KG1 (cell line): Measurements from ENCODE around the gene ZSCAN21.

ENCODE experiments used
- DNase-seq: peaks from one replicate; lab custom pipeline; 2025; lab: John Stamatoyannopoulos, UW

The ZSCAN21 gene

DNA sequence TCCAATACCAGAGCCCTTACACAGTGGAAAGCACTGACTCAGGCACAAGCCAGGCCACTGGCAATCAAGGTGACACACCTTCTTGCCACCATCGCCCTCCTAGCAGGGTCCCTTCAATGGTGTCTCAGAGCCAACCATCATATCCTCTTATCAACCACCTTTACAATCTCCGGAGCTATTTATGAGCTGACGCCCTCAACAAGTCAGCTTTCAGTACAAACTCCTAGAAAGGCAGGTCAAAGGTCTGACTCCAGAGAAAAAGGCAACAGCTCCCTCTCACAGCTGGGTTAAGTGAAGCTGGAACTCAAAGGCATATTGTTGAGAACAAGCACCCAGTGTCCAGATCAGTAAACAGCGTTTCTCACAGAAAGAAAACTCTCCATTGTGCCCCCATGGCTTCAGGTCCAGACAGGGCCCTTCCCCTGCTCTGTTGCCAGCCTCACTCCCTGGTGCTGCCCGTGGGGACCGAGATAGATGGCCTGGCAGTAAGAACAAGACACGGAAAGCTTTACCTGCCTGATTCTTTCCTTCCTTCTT lies 29.5 kb downstream of the ZSCAN21 start:
- no peak for DNase-seq

GRCh38 chr7:100080907-100081534 lies 31.4 kb downstream of the ZSCAN21 start:
- DNase-seq: no peak

GRCh38 chr7:100081535-100082102 lies 32.0 kb downstream of the ZSCAN21 start, which contains the start of gene ZNF3:
Gene ZNF3, minus strand, starts transcription at chr7:100081723. Its CDS starts 4,366 bp downstream, at chr7:100077357.
- peak; percentile 55 for DNase-seq

GRCh38 chr7:100082978-100083377 lies 33.4 kb downstream of the ZSCAN21 start:
- no peak for DNase-seq

DNA sequence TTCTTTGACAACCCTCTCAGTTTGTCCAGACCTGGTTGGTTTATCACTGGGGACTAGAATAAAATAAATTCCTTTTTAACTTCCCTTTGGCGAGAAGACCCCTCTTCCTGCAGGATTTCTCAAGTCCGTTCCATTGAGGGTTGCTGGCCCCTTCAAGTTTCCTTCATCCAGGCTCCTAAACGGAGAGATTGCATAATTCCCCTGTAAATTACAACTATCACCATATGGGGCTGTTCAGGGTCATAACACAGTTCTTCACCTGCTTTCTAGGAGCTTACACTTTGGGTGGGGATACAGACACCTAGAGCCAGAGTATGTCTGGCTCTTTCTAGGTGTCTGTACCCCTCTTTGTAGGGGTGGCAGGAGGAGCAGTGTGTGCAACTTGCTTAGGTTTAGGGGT lies 35.9 kb downstream of the ZSCAN21 start:
- DNase-seq: no peak

DNA sequence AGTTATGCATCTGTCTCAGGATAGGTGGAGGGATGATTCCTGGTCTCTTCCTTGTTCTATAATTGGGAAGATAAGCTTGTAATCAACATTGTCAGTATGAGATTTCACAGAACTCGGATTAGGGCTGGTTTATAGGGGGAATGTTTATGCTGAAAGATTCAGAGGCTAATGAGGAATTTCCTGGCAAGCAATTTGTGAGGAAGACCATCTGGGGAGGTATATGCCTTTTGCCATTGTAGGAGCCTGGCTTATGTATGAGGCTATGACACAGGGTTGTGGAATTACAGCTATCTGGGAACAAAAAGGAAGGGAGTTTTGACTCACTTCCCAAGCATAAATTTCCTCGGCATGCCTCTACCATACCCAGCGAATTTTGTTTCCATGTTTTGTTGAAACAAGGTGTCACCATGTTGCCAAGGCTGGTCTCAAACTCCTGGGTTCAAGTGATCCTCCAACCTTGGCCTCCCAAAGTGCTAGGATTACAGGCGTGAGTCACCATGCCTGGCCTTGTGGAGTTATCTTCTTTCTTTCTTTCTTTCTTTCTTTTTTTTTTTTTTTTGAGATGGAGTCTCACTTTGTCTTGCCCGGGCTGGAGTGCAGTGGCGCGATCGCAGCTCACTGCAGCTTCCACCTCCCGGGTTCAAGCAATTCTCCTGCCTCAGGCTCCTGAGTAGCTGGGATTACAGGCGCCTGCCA lies 37.6 kb downstream of the ZSCAN21 start:
- DNase-seq: no peak

DNA sequence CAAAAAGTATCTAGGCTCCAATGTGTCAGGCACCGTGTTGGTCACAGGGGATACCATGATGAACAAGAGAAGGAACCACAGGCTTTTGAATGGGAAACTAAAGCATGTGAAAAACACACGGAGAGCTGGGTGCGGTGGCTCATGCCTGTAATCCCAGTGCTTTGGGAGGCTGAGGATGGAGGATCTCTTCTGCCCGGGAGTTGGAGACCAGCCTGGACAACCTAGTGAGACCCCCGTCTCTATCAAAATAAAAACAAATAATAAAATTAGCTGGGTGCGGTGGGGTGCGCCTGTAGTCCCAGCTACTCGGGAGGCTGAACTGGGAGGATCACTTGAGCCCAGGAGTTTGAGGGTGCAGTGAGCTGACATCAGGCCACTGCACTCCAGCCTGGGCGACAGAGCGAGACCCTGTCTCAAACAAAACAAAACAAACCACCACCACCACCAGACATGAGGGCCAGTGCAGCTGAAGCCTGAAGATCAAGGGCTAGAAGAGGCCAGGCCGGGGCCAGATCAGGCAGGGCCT lies 38.6 kb downstream of the ZSCAN21 start:
- DNase-seq: no peak

DNA sequence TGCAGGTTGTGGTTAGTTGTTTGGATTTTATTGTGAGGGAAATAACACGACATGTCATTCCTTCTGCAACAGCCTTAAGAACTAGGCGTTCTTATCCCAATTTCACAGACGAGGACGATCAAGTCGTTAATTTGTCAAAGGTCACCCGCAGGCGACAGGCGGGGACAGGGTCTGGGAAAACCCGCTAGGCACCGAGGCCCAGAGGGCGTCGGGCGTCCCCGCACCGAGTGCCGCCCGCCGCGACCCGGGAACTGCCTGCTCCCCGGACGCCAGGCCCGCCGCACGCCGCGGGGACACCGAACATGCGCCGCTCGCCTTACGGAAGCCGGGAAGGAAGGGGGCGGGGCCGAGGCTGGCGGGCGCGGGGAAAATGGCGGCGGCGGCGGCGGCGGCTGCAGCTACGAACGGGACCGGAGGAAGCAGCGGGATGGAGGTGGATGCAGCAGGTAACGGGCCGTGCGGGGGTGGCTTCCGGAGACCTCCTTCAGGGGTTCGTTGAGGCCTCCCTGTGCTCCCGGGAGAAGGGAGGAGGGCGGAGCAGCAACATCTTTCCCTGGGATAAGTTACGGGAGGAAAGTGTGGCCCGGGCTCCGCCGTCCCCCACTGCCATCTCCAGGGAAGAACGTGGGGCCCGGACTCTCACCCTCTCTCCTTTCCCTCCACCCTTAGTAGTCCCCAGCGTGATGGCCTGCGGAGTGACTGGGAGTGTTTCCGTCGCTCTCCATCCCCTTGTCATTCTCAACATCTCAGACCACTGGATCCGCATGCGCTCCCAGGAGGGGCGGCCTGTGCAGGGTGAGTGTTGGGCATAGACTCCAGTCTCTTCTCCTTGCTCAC lies 39.3 kb downstream of the ZSCAN21 start, which contains the start of gene COPS6:
Gene COPS6, plus strand, starts transcription at position 349 of the 837 bp plus-strand sequence. Its CDS starts 22 bp downstream, at position 371.
- peak; percentile 10 for DNase-seq

GRCh38 chr7:100089458-100090196 lies 40.1 kb downstream of the ZSCAN21 start:
- no peak for DNase-seq

DNA sequence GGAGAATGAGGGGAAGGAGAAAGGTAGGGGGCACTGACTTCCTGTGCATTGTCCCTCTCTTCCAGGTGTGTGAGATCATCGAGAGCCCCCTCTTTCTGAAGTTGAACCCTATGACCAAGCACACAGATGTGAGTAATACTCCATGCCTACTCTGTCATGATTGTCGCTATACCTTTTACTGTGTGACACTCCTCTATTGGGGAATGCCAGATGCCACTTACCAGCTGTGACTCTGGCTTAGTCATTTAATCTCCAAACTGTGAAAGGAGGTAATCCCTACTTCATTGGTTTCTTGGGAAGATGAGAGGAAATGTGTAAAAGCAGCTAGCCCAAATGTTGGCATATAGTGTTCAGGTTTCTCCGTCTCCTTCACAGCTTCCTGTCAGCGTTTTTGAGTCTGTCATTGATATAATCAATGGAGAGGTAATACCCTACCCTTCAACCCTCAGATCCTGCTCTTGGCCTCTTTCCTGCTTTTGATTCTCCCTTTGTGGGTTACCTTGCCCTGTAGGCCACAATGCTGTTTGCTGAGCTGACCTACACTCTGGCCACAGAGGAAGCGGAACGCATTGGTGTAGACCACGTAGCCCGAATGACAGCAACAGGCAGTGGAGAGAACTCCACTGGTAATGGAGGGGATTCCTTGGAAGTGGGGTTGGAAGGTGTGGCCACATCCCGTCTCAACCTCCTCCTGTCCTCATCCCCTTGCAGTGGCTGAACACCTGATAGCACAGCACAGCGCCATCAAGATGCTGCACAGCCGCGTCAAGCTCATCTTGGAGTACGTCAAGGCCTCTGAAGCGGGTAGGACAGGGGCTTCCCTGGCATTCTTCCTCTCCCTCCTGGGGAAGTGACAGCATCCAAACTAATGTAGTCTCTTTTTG lies 41.2 kb downstream of the ZSCAN21 start:
- DNase-seq: no peak

GRCh38 chr7:100091411-100092181 lies 42.0 kb downstream of the ZSCAN21 start:
- no peak for DNase-seq

DNA sequence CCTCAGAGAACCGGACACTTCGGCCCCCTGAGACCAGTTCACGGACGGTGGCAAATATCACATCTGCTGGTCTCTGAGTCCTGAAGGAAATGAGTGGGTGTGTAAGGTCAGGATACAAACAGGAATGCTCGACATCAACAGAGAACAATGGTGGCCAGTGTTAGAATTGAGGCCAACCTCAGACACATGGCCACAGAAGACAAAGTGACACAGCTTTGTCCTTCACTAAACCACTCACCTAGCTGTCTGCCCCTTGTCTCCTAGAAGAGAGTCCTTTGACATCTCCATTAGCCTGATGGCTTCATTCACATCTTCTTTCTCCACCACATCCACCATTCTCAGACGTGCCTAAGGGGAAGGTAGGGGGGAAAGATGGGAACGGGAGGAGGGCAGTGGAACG lies 43.5 kb downstream of the ZSCAN21 start:
- DNase-seq: no peak

DNA sequence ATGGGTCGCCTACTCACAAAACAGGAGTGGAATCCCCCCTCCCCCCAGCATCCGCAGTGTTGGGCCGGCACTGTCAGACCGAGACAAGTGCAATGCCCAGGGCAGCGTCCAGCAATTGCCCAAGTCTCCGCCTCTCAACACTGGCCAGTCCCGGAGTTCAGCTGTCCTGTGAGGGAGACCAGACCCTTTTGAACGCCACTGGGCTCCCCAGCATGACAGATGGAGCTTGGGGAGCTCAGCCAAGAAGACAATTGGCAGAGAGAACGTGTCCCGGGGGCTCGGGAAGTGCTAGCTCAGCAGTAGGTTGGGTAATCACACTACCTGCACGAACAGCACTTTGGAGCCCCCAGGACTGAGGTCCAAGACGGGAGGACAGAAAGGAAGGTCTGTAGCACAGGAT lies 43.9 kb downstream of the ZSCAN21 start:
- DNase-seq: no peak

- DNase-seq: no peak
Observed at GRCh38 chr7:100093925-100094486, 44.4 kb downstream of the ZSCAN21 start.

GRCh38 chr7:100095289-100095688 lies 45.7 kb downstream of the ZSCAN21 start:
- DNase-seq: no peak

DNA sequence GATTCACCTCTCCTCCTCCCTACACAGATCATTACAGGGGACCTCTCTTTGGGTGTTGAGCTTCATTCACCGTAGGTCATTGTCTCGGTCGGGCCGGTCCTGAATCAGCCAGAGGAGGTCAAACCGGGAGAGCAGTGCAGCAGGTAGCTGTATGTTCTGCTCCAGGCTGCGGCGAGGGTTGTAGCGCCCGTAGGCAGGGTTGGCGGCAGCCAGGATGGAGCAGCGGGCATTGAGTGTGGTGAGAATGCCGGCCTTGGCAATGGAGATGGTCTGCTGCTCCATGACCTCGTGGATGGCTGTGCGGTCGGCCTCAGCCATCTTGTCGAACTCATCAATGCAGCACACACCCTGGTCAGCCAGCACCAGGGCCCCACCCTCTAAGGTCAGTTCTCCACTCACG lies 46.1 kb downstream of the ZSCAN21 start:
- no peak for DNase-seq

GRCh38 chr7:100098913-100099312 lies 49.3 kb downstream of the ZSCAN21 start:
- no peak for DNase-seq

DNA sequence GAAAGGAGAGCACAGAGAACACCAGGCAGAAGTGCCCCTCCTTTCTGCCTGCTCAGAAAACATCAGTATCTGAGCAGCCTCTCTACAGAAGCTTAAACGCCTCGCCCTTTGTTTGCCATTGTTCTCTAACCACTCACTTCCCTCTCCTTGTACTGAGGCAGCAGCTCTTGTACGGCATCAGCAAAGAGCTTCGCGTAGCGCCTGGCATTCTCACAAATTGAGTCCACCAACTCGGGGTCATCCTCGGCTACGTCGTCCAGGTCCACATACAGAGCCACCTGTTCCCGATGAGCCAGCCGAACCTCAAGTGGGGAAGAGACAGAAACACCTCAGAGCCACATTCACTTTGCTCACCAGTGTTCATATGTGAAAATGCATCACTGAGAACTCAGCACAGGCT lies 49.9 kb downstream of the ZSCAN21 start:
- no peak for DNase-seq

DNA sequence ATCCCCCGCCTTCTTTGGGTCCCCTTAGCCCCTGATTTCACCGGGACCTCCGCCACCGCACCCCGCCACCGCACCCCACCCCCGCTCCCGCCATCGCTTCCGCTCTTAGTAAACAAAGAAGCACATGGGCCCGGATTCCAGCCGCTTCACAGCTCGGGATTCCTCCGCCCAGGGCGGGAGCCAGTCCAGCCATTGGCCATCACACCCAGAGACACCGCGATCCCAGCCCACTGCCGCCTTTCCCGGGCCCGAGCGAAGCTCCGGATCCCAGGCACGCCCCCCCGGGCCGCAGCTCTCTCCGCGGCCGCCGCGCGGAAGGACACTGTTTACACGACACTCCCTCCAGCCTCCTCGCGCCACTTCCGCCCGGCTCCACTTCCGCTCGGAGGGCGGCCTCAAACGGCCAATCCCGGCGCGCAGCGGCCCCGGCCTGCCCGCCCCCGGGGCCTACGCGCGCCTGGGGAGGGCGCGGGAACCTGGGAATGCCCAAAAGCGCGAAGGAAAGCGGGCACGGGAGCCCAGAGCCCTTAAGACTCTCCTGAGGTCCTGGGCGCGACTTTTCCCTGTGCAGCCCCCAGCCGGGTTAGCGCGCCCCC lies 50.9 kb downstream of the ZSCAN21 start:
- DNase-seq: peak; percentile 9
